Inferior parietal cortex (tissue), 1 donor: ENCODE measurements around the gene NIT1.
"Not testable (repeated sequence)": the region's sequence is repeated elsewhere in the genome, so short reads cannot be mapped to it uniquely, and the experiment has no call there.

Experiments
- DNase-seq: peaks from one replicate; pipeline ENCODE4 v3.0.0-alpha.2; 2016; ENCODE audit errors: extremely low spot score

NIT1 gene

GRCh38 chr1:161115132-161115711 lies 2.7 kb upstream of the NIT1 start:
- no peak for DNase-seq

- not testable (repeated sequence) for DNase-seq
These were observed 1.9 kb upstream of the NIT1 start for GRCh38 chr1:161115961-161116360.

- peak; percentile 33 for DNase-seq
These were observed 1.4 kb downstream of the NIT1 start for GRCh38 chr1:161119092-161119903.

DNA sequence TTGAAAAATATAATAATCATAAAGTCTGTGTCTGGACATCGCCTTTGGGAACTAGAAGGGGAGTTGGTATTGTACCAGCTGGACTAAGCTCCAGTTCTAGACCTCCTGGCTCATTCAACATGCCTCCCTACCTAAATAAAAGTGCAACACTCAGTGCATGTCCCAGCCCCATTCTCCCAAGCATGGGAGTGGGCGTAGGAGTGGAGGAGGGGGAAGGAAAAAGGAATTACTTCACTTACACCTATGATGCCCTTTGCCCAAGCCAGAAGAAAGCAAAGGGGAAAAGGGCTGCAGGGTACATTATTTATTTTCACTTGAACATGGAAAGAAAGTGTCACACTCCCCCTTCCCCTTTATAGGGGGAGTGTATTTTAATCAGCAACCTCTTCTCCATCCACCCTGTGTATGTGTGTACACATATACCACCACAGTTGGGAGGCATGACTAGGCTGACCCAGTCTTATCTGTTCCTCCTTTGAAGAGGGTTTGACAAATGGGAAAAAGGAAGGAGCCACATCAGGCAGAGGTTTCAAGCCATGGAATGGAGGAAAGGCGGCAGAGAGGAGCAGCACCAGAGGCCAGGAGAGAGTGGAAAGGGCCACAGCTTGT lies 3.2 kb downstream of the NIT1 start:
- DNase-seq, result no peak

- DNase-seq, result no peak
These were observed 3.9 kb downstream of the NIT1 start for GRCh38 chr1:161121834-161122233.

DNA sequence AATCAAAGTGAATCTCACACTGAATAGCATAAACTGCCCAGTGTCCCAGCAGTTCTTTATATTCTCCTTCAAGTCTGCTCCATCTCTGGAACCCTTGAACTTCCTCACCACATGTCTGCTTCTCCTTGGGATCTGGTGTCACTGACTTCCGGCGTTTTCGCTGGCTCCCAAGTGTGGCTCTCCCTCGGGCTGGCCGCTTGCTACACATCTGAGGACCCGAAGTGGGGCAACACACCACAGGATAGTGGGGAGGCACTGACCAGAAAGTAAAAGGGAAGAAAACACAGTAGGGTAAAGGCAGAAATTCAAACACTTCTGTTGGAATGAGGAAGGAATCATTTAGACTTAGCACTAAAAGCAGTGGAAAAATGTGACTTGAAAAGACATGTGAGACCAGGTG lies 5.1 kb downstream of the NIT1 start:
- no peak for DNase-seq

GRCh38 chr1:161127649-161128048 lies 9.7 kb downstream of the NIT1 start:
- DNase-seq, result no peak

GRCh38 chr1:161128591-161129420 lies 10.9 kb downstream of the NIT1 start:
- DNase-seq, result no peak

DNA sequence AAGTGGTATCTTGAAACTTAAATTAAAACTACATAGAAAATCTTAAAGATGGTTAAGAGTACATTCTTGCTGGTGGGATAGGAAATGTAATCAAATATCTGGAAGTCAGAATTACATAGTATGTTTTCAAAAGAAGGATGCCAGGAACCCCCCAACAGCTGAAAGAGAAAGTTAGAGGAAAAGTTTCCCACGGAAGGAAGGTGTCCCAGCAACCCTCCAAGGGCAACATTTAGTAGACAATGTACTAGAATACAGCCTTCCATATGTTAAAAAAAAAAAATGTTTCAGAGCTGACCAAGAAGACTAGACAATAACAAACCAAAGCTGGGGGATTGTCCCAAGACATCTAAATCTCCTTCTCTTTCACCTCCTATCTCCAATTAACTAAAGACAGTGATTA lies 12.4 kb downstream of the NIT1 start:
- DNase-seq, result no peak

GRCh38 chr1:161131523-161132409 lies 13.9 kb downstream of the NIT1 start:
- DNase-seq, result no peak

GRCh38 chr1:161132410-161133219 lies 14.7 kb downstream of the NIT1 start, which contains the start of gene DEDD:
TSS of gene DEDD (minus strand) at chr1:161132667. CDS start at chr1:161124462, 8,205 bp downstream.
- peak; percentile 95 for DNase-seq

DNA sequence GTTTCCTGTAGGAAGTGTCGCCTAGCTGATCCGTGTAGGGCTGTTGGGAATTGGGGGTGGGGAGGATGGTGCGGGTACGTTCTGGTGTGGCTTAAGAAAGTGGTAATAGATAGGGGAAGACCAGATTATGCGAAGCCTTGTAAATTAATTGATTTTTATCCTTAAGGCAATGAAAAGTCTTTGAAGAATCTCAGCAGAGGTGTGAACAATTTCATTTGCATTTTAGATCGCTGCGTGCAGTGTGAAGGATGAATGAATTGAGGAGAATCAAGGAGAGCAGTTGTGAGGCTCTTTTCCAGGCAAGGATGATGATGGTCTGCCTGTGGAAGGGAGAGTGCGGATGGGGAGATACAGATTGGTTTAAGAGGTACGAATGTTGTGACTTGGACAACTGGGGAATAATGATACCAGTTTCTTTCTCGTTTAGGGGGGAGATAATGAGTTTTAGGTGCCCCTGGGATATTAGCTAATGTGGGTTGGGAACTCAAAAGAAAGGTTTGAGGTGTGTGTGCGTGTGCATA lies 15.4 kb downstream of the NIT1 start:
- DNase-seq, result peak; percentile 30

DNA sequence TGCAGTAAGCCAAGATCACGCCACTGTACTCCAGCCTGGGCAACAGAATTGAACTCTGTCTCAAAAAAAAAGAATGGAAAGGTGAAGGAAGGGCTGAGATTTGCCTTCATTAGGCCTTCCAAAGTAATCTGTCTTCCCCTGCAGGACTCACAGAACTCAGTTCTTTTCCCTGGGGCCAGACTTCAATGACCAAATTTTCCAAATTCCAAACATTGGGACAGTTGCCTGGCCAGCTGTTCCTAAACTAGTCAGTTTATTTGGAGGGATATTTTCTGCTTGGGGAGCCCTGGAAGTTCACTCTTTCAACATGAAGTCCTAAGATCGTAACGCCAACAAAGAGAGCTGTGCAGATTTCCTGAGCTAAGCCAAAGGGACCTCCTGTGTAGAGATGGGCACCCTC lies 20.0 kb downstream of the NIT1 start:
- no peak for DNase-seq

- no peak for DNase-seq
These were observed 20.5 kb downstream of the NIT1 start for GRCh38 chr1:161138431-161138830.

- DNase-seq, result peak; percentile 59
These were observed 21.9 kb downstream of the NIT1 start for GRCh38 chr1:161139766-161140165.

- DNase-seq, result no peak
These were observed 23.0 kb downstream of the NIT1 start for GRCh38 chr1:161140755-161141400.

- no peak for DNase-seq
These were observed 27.9 kb downstream of the NIT1 start for GRCh38 chr1:161145832-161146231.

GRCh38 chr1:161153176-161153575 lies 35.3 kb downstream of the NIT1 start:
- no peak for DNase-seq

GRCh38 chr1:161153682-161154337 lies 35.9 kb downstream of the NIT1 start, which contains the start of gene UFC1:
TSS of gene UFC1 (plus strand) at chr1:161153978. CDS start at chr1:161153998, 20 bp downstream.
- DNase-seq, result peak; percentile 92
